Left ventricle myocardium inferior (tissue), 1 donor: ENCODE measurements around the gene PHF19. TPM values are rescaled to one million over a fixed set of nuclear protein-coding genes. Genes with fewer than 3 reads are reported as not detected.
A peak's percentile ranks its signal among the peaks of the same experiment; 100 is the strongest.

Experiments used
- DNase-seq: peaks from one replicate; pipeline ENCODE4 v3.0.0-alpha.2; 2020
- H3K27ac ChIP-seq: fragments of 200-600 bp; replicated peaks from 2 replicates; pipeline ENCODE4 v1.8.0; 2021
- H3K27me3 ChIP-seq: fragments of 200-600 bp; 2 replicates; pipeline ENCODE4 v1.8.0; 2021; ENCODE audit warnings: low read depth
- H3K36me3 ChIP-seq: fragments of 200-600 bp; 2 replicates; pipeline ENCODE4 v1.8.0; 2021
- H3K4me1 ChIP-seq: fragments of 200-600 bp; 2 replicates; pipeline ENCODE4 v1.8.0; 2021
- H3K4me3 ChIP-seq: fragments of 200-600 bp; 2 replicates; pipeline ENCODE4 v1.8.0; 2021; ENCODE audit warnings: mild to moderate bottlenecking, moderate library complexity
- H3K9me3 ChIP-seq: fragments of 200-600 bp; replicated peaks from 2 replicates; pipeline ENCODE4 v1.8.0; 2021
- CTCF ChIP-seq: fragments of 200-600 bp; IDR thresholded peaks from 2 replicates; pipeline ENCODE4 v1.8.0; 2021; ENCODE audit warnings: antibody characterized with exemption, mild to moderate bottlenecking, borderline replicate concordance
- intact Hi-C: fragments of 100-400 bp; cut with micrococcal nuclease; formaldehyde crosslinking; loops from one replicate; pipeline ENCODE4 v1.11.0; 2022
- total RNA-seq: library from RNA; stranded (reverse); fragmentation: NEBNext Ultra II Directional; extraction: Animal tissue kit (Norgen Biotek cat#: 25700); gene quantifications from one replicate; pipeline ENCODE4 v1.2.1, GENCODE V29; 2021
- donor health status: DM: no; HTN: yes; CAD: no; lungs with severe emphysema.

PHF19 gene
- total RNA-seq, 1 donor from 2014 or later: 13.0 TPM

GRCh38 chr9:120889606-120890271, 12.8 kb upstream of the PHF19 start:
- intact Hi-C loops: no loop called here
- H3K4me1 ChIP-seq: peaks cover 9% of the 10 kb centered on the region
- no peaks in the 10 kb centered on the region for H3K27me3 ChIP-seq
- TF ChIP-seq CTCF: no peak
- DNase-seq: no peak
- H3K36me3 ChIP-seq: no peaks in the 10 kb centered on the region
- peak overlapping the region; percentile 55 for H3K27ac ChIP-seq
- no peak overlapping the region for H3K4me3 ChIP-seq
- H3K9me3 ChIP-seq: no peaks in the 10 kb centered on the region

GRCh38 chr9:120888626-120889025, 11.6 kb upstream of the PHF19 start:
- TF ChIP-seq CTCF: no peak
- Histone ChIP-seq H3K9me3 (no peaks in the 10 kb centered on the region), H3K27ac (no peak overlapping the region), H3K4me3 (no peak overlapping the region), H3K27me3 (no peaks in the 10 kb centered on the region), H3K4me1 (no peaks in the 10 kb centered on the region), H3K36me3 (no peaks in the 10 kb centered on the region)
- no peak for DNase-seq
- intact Hi-C loops: no loop called here

GRCh38 chr9:120886490-120886967, 9.5 kb upstream of the PHF19 start:
- Histone ChIP-seq H3K9me3 (no peaks in the 10 kb centered on the region), H3K4me1 (no peaks in the 10 kb centered on the region), H3K27me3 (peaks cover 7% of the 10 kb centered on the region), H3K36me3 (no peaks in the 10 kb centered on the region), H3K27ac (peak overlapping the region; percentile 43), H3K4me3 (no peak overlapping the region)
- TF ChIP-seq CTCF: no peak
- DNase-seq: peak; percentile 54
- intact Hi-C loops: no loop called here

- peaks cover 7% of the 10 kb centered on the region for H3K27me3 ChIP-seq
- no peak overlapping the region for H3K4me3 ChIP-seq
- H3K27ac ChIP-seq: peak overlapping the region; percentile 43
- peak; percentile 31 for DNase-seq
- TF ChIP-seq CTCF: no peak
- no peaks in the 10 kb centered on the region for H3K36me3 ChIP-seq
- intact Hi-C loops: no loop called here
- no peaks in the 10 kb centered on the region for H3K9me3 ChIP-seq
- H3K4me1 ChIP-seq: no peaks in the 10 kb centered on the region
Measured at GRCh38 chr9:120885958-120886357, 9.0 kb upstream of the PHF19 start.

- intact Hi-C loops: no loop called here
- no peak for TF ChIP-seq CTCF
- DNase-seq: no peak
- H3K4me3 ChIP-seq: no peak overlapping the region
- H3K4me1 ChIP-seq: no peaks in the 10 kb centered on the region
- H3K36me3 ChIP-seq: no peaks in the 10 kb centered on the region
- peaks cover 7% of the 10 kb centered on the region for H3K27me3 ChIP-seq
- H3K27ac ChIP-seq: peak overlapping the region; percentile 43
- H3K9me3 ChIP-seq: no peaks in the 10 kb centered on the region
Measured at GRCh38 chr9:120885457-120885856, 8.5 kb upstream of the PHF19 start.
